GM23248 (cell line): ENCODE measurements around the gene RPIA. TPM values are rescaled to one million over a fixed set of nuclear protein-coding genes. Genes with fewer than 3 reads are reported as not detected.
A peak's percentile ranks its signal among the peaks of the same experiment; 100 is the strongest.

Source experiments
- DNase-seq: peaks from one replicate; pipeline ENCODE4 v3.0.0-alpha.2; 2015
- H2AFZ ChIP-seq: fragments of 200-600 bp; sonication (generic); 2 replicates; pipeline ENCODE4 v1.6.1; 2016; ENCODE audit warnings: antibody characterized with exemption
- H3F3A ChIP-seq: fragments of 200-600 bp; sonication (generic); 2 replicates; pipeline ENCODE4 v1.6.1; 2016; ENCODE audit warnings: mild to moderate bottlenecking, antibody characterized with exemption, mixed run types; ENCODE audit not compliant: insufficient read depth
- H3K27ac ChIP-seq: fragments of 200-600 bp; sonication (generic); 2 replicates; pipeline ENCODE4 v1.5.1; 2016; ENCODE audit warnings: mild to moderate bottlenecking
- H3K27me3 ChIP-seq: fragments of 200-600 bp; sonication (generic); replicated peaks from 2 replicates; pipeline ENCODE4 v1.6.1; 2016; ENCODE audit warnings: mild to moderate bottlenecking; ENCODE audit not compliant: insufficient read depth
- H3K36me3 ChIP-seq: fragments of 200-600 bp; sonication (generic); 2 replicates; pipeline ENCODE4 v1.6.1; 2016; ENCODE audit warnings: low read depth, mild to moderate bottlenecking
- H3K4me1 ChIP-seq: fragments of 200-600 bp; sonication (generic); 2 replicates; pipeline ENCODE4 v1.6.1; 2016; ENCODE audit warnings: mild to moderate bottlenecking; ENCODE audit not compliant: insufficient read depth
- H3K4me2 ChIP-seq: fragments of 200-600 bp; sonication (generic); one replicate; pipeline ENCODE4 v1.6.1; 2016; ENCODE audit warnings: mild to moderate bottlenecking; ENCODE audit not compliant: unreplicated experiment
- H3K4me3 ChIP-seq: fragments of 200-600 bp; sonication (generic); 2 replicates; pipeline ENCODE4 v1.5.1; 2016; ENCODE audit warnings: mild to moderate bottlenecking
- H3K79me2 ChIP-seq: fragments of 200-600 bp; sonication (generic); 2 replicates; pipeline ENCODE4 v1.6.1; 2016; ENCODE audit warnings: mild to moderate bottlenecking; ENCODE audit not compliant: insufficient read depth
- H3K9ac ChIP-seq: fragments of 200-600 bp; sonication (generic); 2 replicates; pipeline ENCODE4 v1.6.1; 2016; ENCODE audit warnings: mild to moderate bottlenecking
- H3K9me2 ChIP-seq: fragments of 200-600 bp; sonication (generic); 2 replicates; pipeline ENCODE4 v1.6.1; 2016; ENCODE audit warnings: mixed run types, mild to moderate bottlenecking, moderate library complexity; ENCODE audit not compliant: insufficient read depth
- H3K9me3 ChIP-seq: fragments of 200-600 bp; sonication (generic); one replicate; pipeline ENCODE4 v1.6.1; 2017; ENCODE audit warnings: low read depth
- H4K20me1 ChIP-seq: fragments of 200-600 bp; sonication (generic); 2 replicates; pipeline ENCODE4 v1.6.0; 2016; ENCODE audit not compliant: insufficient read depth
- EZH2 ChIP-seq: fragments of 200-600 bp; sonication (generic); IDR thresholded peaks from 2 replicates; pipeline ENCODE4 v1.6.1; 2018; ENCODE audit warnings: antibody characterized with exemption, mild to moderate bottlenecking; ENCODE audit not compliant: insufficient read depth, poor library complexity, severe bottlenecking
- EZH2phosphoT487 ChIP-seq: fragments of 200-600 bp; sonication (generic); IDR thresholded peaks from 2 replicates; pipeline ENCODE4 v1.6.1; 2018; ENCODE audit warnings: antibody characterized with exemption, moderate library complexity, mild to moderate bottlenecking, low read depth; ENCODE audit not compliant: insufficient read depth
- WGBS, 2 experiments: methylation state at CpG; one replicate each; pipeline ENCODE4 v1.1.6; 2015 to 2017; ENCODE audit warnings: low lambda C conversion rate in 2 of 2, low coverage in 1 of 2; ENCODE audit errors: missing lambda C conversion rate in 2 of 2; 5-methylcytosine and 5-hydroxymethylcytosine counted together
- in situ Hi-C: fragments of 300-500 bp; cut with MboI; formaldehyde crosslinking; loops from 2 replicates; pipeline ENCODE4 v1.15.0; 2020
- polyA plus RNA-seq: library from polyadenylated mRNA; unstranded; fragments of >200 nt; fragmentation: Nextera tagmentation; extraction: Ambion mirVana; gene quantifications from 2 replicates; pipeline ENCODE4 v1.2.1, GENCODE V29; 2016
- total RNA-seq: library from RNA; depleted of rRNA; stranded (reverse); fragments of >200 nt; shearing (Covaris generic); gene quantifications from 2 replicates; pipeline ENCODE4 v1.2.3, GENCODE V29; 2014

Gene RPIA
- total and polyA plus RNA-seq, 2 experiments from 2014 or later: 5.8 to 9.2 TPM

DNA sequence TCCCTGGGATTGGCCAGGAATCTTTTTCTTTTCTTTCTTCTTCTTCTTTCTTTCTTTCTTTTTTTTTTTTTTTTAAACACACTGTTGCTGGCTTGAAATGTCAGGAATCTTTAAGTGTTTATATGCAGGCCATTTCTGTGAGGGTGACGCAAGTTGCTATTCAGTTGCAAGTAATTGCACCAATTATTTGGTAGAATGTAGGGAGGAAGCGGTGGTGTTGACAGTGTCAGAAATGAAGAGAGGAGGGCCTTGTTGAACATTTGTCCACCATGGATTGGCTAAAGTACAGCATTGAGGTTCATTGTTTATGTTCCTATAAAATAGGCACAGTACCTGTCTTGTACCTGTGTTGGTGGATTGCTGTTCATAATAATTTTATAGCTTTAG, 6.5 kb downstream of the RPIA start:
- H3K9me3 ChIP-seq: no peaks in the 10 kb centered on the region
- no peaks in the 10 kb centered on the region for H3K9me2 ChIP-seq
- peaks cover 56% of the 10 kb centered on the region for H3K79me2 ChIP-seq
- in situ Hi-C loops: loop anchor here (25.0 kb wide), 1 partner anchor 511 kb away; no protein-coding TSS in a partner anchor
- H3K36me3 ChIP-seq: 0 out of 2 replicates have a peak, but pooled peaks cover 4% of the 10 kb centered on the region
- no peak overlapping the region for H3K9ac ChIP-seq
- no peak overlapping the region for H3K4me2 ChIP-seq
- no peaks in the 10 kb centered on the region for H4K20me1 ChIP-seq
- no peak overlapping the region for H3K4me3 ChIP-seq
- DNase-seq: no peak
- no peak overlapping the region for H3K27ac ChIP-seq
- H3F3A ChIP-seq: no peaks in the 10 kb centered on the region
- H2AFZ ChIP-seq: no peak overlapping the region
- H3K4me1 ChIP-seq: 0 out of 2 replicates have a peak, but pooled peaks cover under 1% of the 10 kb centered on the region
- 99 to 100% methylated on average over 2 of the region's 2 CpGs for WGBS, 2 experiments
- TF ChIP-seq EZH2 (no peak), EZH2phosphoT487 (no peak)
- H3K27me3 ChIP-seq: no peaks in the 10 kb centered on the region

DNA sequence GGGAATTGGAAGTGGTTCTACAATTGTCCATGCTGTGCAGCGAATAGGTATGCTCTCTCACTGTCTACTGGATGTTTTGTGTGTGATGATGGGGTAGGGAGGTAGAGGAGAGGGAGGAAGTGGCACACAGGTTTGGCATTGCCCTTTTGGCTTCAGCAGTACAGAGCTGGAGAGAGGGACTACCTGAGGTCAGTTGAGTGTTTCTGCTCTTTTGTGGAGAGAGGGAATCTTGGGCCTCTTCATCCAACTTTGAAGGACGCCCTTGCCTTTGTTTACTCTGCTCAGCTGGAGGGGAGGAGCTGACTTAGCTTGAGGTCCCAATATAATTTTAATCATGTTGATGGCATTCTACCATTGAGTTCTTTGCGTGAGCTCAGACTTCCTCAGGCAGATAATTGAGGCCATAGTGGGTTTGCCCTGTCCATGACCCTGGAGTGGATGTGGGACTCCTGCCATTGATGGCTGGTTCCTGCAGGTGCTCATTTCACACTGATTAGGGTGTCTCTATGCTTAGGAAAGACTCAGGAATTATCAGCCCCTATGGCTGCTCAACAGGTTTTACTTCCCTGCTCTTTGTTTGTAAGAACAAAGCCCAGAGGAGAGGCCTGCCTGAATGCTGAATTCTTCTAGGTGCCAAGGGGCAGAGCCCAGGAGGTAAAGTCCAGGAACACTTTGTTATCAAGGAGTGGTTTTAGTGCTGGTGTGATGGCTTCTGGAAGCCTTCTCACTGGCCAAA, 7.2 kb downstream of the RPIA start:
- H3K27ac ChIP-seq: no peak overlapping the region
- H4K20me1 ChIP-seq: no peaks in the 10 kb centered on the region
- H3K4me3 ChIP-seq: no peak overlapping the region
- in situ Hi-C loops: loop anchor here (25.0 kb wide), 1 partner anchor 511 kb away; no protein-coding TSS in a partner anchor
- peaks cover 49% of the 10 kb centered on the region for H3K79me2 ChIP-seq
- no peaks in the 10 kb centered on the region for H3K9me2 ChIP-seq
- H3K4me2 ChIP-seq: no peak overlapping the region
- no peaks in the 10 kb centered on the region for H3K9me3 ChIP-seq
- no peak for TF ChIP-seq EZH2phosphoT487
- TF ChIP-seq EZH2: no peak
- WGBS, 2 experiments: 86 to 93% methylated on average over 3 of the region's 3 CpGs
- H3K36me3 ChIP-seq: 0 out of 2 replicates have a peak, but pooled peaks cover 4% of the 10 kb centered on the region
- H2AFZ ChIP-seq: no peak overlapping the region
- no peaks in the 10 kb centered on the region for H3K27me3 ChIP-seq
- H3F3A ChIP-seq: no peaks in the 10 kb centered on the region
- no peak for DNase-seq
- H3K9ac ChIP-seq: no peak overlapping the region
- H3K4me1 ChIP-seq: no peaks in the 10 kb centered on the region

- H3K9me3 ChIP-seq: no peaks in the 10 kb centered on the region
- H3K79me2 ChIP-seq: no peaks in the 10 kb centered on the region; the same call in 1 of the 2 replicates
- H3K9ac ChIP-seq: no peak overlapping the region
- H3K36me3 ChIP-seq: 0 out of 2 replicates have a peak, but pooled peaks cover 4% of the 10 kb centered on the region
- in situ Hi-C loops: no loop called here
- no peak overlapping the region for H2AFZ ChIP-seq
- TF ChIP-seq EZH2phosphoT487 (no peak), EZH2 (no peak)
- H3K4me3 ChIP-seq: no peak overlapping the region
- H3K4me2 ChIP-seq: no peak overlapping the region
- H3K9me2 ChIP-seq: no peaks in the 10 kb centered on the region
- H3K4me1 ChIP-seq: peaks cover 8% of the 10 kb centered on the region; the same call in 1 of the 2 replicates
- H3K27ac ChIP-seq: no peak overlapping the region
- no peaks in the 10 kb centered on the region for H3K27me3 ChIP-seq
- WGBS, 2 experiments: 95 to 98% methylated on average over 2 of the region's 2 CpGs
- DNase-seq: no peak
- H4K20me1 ChIP-seq: no peaks in the 10 kb centered on the region
- no peaks in the 10 kb centered on the region for H3F3A ChIP-seq
These were observed 15.5 kb downstream of the RPIA start for GRCh38 chr2:88707003-88707402.

- peak overlapping the region; percentile 20; the same call in 1 of the 2 replicates for H2AFZ ChIP-seq
- DNase-seq: peak; percentile 63
- no peaks in the 10 kb centered on the region for H3K36me3 ChIP-seq
- in situ Hi-C loops: no loop called here
- peaks cover 8% of the 10 kb centered on the region; the same call in 1 of the 2 replicates for H3K4me1 ChIP-seq
- H3K79me2 ChIP-seq: no peaks in the 10 kb centered on the region
- H3K4me3 ChIP-seq: no peak overlapping the region
- H3F3A ChIP-seq: no peaks in the 10 kb centered on the region
- WGBS, 2 experiments: 95 to 99% methylated on average over 4 of the region's 4 CpGs
- H3K9me2 ChIP-seq: no peaks in the 10 kb centered on the region
- no peaks in the 10 kb centered on the region for H3K9me3 ChIP-seq
- H3K9ac ChIP-seq: no peak overlapping the region
- H3K27me3 ChIP-seq: no peaks in the 10 kb centered on the region
- no peak for TF ChIP-seq EZH2
- H3K27ac ChIP-seq: no peak overlapping the region
- H4K20me1 ChIP-seq: no peaks in the 10 kb centered on the region
- peak overlapping the region; percentile 34 for H3K4me2 ChIP-seq
These were observed 17.7 kb downstream of the RPIA start for GRCh38 chr2:88709181-88709631.
